Left ventricle myocardium inferior (tissue), 1 donor: ENCODE measurements around the gene RC3H2. TPM values are rescaled to one million over a fixed set of nuclear protein-coding genes. Genes with fewer than 3 reads are reported as not detected.
"Not testable (repeated sequence)": the region's sequence is repeated elsewhere in the genome, so short reads cannot be mapped to it uniquely, and the experiment has no call there.

Experiments
- DNase-seq: peaks from one replicate; pipeline ENCODE4 v3.0.0-alpha.2; 2020
- H3K27ac ChIP-seq: fragments of 200-600 bp; replicated peaks from 2 replicates; pipeline ENCODE4 v1.8.0; 2021
- H3K27me3 ChIP-seq: fragments of 200-600 bp; 2 replicates; pipeline ENCODE4 v1.8.0; 2021; ENCODE audit warnings: low read depth
- H3K36me3 ChIP-seq: fragments of 200-600 bp; 2 replicates; pipeline ENCODE4 v1.8.0; 2021
- H3K4me1 ChIP-seq: fragments of 200-600 bp; 2 replicates; pipeline ENCODE4 v1.8.0; 2021
- H3K4me3 ChIP-seq: fragments of 200-600 bp; 2 replicates; pipeline ENCODE4 v1.8.0; 2021; ENCODE audit warnings: mild to moderate bottlenecking, moderate library complexity
- H3K9me3 ChIP-seq: fragments of 200-600 bp; replicated peaks from 2 replicates; pipeline ENCODE4 v1.8.0; 2021
- intact Hi-C: fragments of 100-400 bp; cut with micrococcal nuclease; formaldehyde crosslinking; loops from one replicate; pipeline ENCODE4 v1.11.0; 2022
- total RNA-seq: library from RNA; stranded (reverse); fragmentation: NEBNext Ultra II Directional; extraction: Animal tissue kit (Norgen Biotek cat#: 25700); gene quantifications from one replicate; pipeline ENCODE4 v1.2.1, GENCODE V29; 2021
- TF ChIP-seq, protein P1 (sequence below): fragments of 200-600 bp; IDR thresholded peaks from 2 replicates; pipeline ENCODE4 v1.8.0; 2021; ENCODE audit warnings: antibody characterized with exemption, mild to moderate bottlenecking, borderline replicate concordance
- donor health status: DM: no; HTN: yes; CAD: no; lungs with severe emphysema.

The RC3H2 gene
- total RNA-seq, 1 donor from 2014 or later: 37.7 TPM

DNA sequence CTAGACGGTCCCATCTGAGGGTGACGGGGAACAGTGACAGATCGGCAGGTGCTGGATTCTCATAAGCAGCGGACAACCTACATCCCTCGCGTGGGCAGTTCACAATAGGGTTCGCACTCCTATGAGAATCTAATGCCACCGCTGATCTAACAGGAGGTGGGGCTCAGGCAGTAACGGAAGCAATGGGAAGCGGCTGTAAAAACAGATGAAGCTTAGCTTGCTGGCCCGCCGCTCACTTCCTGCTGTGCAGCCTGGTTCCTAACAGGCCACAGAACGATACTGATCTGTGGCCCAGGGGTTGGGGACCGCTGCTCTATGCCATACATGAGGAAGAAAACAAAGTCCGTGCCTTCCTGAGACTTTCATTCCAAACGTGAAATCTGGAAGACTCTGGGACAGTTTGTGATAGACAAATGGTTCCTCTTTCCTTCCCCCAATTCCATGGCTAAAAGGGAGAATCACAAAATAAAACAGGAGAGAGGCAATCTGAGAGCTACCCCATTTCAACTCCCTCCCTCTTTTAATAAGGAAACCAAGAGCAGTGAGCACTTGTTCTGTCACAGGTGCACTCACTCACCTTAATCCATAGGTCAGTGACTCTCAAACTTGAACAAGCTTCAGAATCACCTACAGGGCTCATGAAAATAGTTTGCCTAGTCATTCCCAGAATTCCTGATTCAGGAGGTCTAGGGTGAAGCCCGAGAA, 88.8 kb downstream of the RC3H2 start:
- H3K4me3 ChIP-seq: peak overlapping the region; percentile 29
- peak overlapping the region; percentile 62 for H3K27ac ChIP-seq
- DNase-seq: peak; percentile 29
- H3K4me1 ChIP-seq: peaks cover 45% of the 10 kb centered on the region
- peaks cover 26% of the 10 kb centered on the region for H3K36me3 ChIP-seq
- intact Hi-C loops: no loop called here
- no peaks in the 10 kb centered on the region for H3K27me3 ChIP-seq
- TF ChIP-seq, protein P1, sequence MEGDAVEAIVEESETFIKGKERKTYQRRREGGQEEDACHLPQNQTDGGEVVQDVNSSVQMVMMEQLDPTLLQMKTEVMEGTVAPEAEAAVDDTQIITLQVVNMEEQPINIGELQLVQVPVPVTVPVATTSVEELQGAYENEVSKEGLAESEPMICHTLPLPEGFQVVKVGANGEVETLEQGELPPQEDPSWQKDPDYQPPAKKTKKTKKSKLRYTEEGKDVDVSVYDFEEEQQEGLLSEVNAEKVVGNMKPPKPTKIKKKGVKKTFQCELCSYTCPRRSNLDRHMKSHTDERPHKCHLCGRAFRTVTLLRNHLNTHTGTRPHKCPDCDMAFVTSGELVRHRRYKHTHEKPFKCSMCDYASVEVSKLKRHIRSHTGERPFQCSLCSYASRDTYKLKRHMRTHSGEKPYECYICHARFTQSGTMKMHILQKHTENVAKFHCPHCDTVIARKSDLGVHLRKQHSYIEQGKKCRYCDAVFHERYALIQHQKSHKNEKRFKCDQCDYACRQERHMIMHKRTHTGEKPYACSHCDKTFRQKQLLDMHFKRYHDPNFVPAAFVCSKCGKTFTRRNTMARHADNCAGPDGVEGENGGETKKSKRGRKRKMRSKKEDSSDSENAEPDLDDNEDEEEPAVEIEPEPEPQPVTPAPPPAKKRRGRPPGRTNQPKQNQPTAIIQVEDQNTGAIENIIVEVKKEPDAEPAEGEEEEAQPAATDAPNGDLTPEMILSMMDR: no peak
- H3K9me3 ChIP-seq: no peaks in the 10 kb centered on the region

DNA sequence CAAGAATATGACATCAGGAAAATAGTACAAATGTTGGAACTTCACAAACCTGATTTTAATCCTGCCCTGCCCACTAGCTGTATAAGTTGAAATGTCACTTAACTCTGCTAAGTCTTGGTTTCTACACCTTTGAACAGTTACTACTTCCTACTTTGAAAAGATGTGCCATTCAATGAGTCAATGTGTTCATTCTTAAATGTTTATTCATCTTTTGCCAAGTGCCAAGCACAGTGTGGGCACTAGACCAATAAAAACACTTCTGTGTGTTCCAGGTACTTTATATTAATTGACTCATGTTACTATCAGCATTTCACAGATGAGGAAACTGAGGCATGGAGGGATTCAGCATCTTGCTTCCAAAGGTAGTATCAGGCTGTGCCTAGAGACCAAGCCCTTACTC, 89.6 kb downstream of the RC3H2 start:
- Histone ChIP-seq H3K27me3 (no peaks in the 10 kb centered on the region), H3K36me3 (peaks cover 26% of the 10 kb centered on the region), H3K27ac (peak overlapping the region; percentile 62), H3K9me3 (no peaks in the 10 kb centered on the region), H3K4me3 (no peak overlapping the region), H3K4me1 (peaks cover 37% of the 10 kb centered on the region)
- intact Hi-C loops: no loop called here
- TF ChIP-seq, protein P1: no peak
- no peak for DNase-seq

DNA sequence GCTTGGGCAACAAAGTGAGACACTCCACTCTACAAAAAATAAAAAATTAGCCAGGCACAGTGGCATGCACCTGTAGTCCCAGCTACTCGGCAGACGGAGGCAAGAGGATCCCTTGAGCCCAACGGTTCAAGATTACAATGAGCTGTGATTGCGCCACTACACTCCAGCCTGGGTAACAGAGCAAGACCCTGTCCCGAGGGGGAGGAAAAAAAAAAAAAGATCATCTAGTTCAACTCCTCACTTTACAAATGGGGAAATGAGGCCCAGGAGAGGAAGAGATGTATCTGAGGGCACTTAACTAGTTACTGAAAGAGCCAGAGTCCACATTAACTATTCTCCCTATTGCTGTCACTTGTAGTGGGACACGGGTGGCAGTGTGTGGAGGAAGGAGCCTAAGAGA, 90.6 kb downstream of the RC3H2 start:
- Histone ChIP-seq H3K27me3 (no peaks in the 10 kb centered on the region), H3K27ac (no peak overlapping the region), H3K4me3 (no peak overlapping the region), H3K36me3 (peaks cover 20% of the 10 kb centered on the region), H3K4me1 (peaks cover 28% of the 10 kb centered on the region), H3K9me3 (no peaks in the 10 kb centered on the region)
- intact Hi-C loops: no loop called here
- no peak for DNase-seq
- TF ChIP-seq, protein P1: no peak

DNA sequence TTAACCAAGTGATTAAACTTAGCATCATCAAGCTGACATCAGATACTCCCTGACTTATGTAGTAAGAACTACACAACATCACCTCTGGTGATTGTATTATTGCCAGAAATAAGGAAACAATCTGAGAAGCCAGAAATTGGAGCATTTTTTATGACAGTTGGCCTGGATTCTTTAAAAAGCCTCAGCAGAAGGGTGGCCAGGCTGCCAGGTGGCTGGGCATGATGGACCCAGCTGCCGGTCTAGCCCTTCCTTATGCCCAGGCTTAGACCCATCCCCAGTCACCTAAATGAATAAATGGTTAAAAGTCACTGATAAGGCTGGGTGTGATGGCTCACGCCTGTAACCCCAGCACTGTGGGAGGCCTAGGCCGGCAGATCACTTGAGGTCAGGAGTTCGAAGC, 92.4 kb downstream of the RC3H2 start:
- no peak overlapping the region for H3K27ac ChIP-seq
- peaks cover 15% of the 10 kb centered on the region for H3K4me1 ChIP-seq
- H3K4me3 ChIP-seq: no peak overlapping the region
- no peaks in the 10 kb centered on the region for H3K9me3 ChIP-seq
- peaks cover 10% of the 10 kb centered on the region for H3K36me3 ChIP-seq
- TF ChIP-seq, protein P1: no peak
- no peaks in the 10 kb centered on the region for H3K27me3 ChIP-seq
- no peak for DNase-seq
- intact Hi-C loops: no loop called here

DNA sequence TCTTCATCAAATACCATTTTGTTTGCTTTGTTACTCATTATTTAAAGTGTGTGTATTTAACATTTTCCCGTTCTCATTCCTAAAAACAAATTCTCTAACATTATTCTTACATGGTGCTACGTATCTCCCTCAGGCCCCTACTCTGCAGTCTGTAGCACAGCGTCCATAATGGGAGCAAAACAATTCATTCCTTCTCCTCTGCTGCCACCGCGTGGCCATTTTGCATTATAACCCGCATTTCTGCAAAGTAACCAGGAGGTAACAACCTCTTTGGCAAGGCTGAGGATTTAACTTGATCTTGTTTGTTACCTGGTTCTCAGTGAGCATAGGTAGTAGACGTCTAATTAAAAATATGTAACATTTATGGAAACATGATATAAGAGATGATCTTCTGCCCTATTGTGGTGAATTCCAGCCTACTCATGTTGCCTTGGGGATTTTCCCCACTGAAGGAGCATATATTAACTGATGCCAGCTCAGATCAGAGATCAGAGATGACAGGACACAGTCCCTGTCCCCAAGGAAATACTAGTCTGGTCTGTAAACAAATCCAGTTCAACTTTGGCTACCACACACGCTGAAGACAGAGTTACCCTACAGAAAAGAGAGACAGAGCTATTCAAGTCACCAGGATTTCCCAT, 94.7 kb downstream of the RC3H2 start:
- peak; percentile 64 for DNase-seq
- H3K27ac ChIP-seq: no peak overlapping the region
- TF ChIP-seq, protein P1: peak; percentile 79
- intact Hi-C loops: loop anchor here (2.0 kb wide), 1 partner anchor 346 kb away; no protein-coding TSS in a partner anchor
- H3K4me3 ChIP-seq: no peak overlapping the region
- H3K4me1 ChIP-seq: peaks cover 3% of the 10 kb centered on the region
- H3K27me3 ChIP-seq: no peaks in the 10 kb centered on the region
- H3K9me3 ChIP-seq: no peaks in the 10 kb centered on the region
- no peaks in the 10 kb centered on the region for H3K36me3 ChIP-seq

DNA sequence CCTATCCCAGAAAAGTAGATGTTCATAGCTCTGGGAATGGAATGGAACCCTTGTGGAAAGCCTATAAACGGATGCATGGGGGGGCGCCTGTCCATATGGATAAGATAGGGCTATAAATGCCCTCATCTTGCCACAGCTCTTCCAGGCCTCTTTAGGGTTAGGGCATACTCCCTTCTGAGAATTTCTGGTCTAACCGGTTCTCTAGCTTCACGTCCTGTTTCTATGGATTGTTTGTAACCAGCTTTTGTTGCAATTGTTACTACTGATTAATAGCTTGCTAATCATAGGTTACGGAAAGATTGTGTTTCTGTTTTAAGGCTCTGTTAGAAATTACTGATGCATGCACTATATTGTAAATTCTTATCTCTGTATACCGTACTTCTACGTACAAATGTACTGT, 95.9 kb downstream of the RC3H2 start:
- H3K27me3 ChIP-seq, DNase-seq, H3K9me3 ChIP-seq, H3K4me1 ChIP-seq, H3K4me3 ChIP-seq, H3K36me3 ChIP-seq, H3K27ac ChIP-seq: not testable (repeated sequence)
- intact Hi-C loops: loop anchor here (10.0 kb wide), 1 partner anchor 704 kb away; no protein-coding TSS in a partner anchor
